C4-2B (cell line): ENCODE data around the gene SCGN.

Experiments
- CTCF ChIP-seq: fragments of 450-650 bp; conservative IDR thresholded peaks from 2 replicates; pipeline ENCODE4 v1.5.1; 2017; ENCODE audit warnings: mild to moderate bottlenecking
- ZFX ChIP-seq: fragments of 450-650 bp; IDR thresholded peaks from 2 replicates; pipeline ENCODE4 v1.6.1; 2017

GRCh38 chr6:25645916-25646315 lies 6.1 kb upstream of the SCGN start:
- TF ChIP-seq CTCF (no peak), ZFX (no peak)
